BE2C (cell line): ENCODE measurements around the gene DIS3L2.

Experiments used
- DNase-seq: peaks from one replicate; pipeline ENCODE4 v3.0.0-alpha.2; 2020
- H3K27me3 ChIP-seq: fragments of 250-450 bp; sonication (Bioruptor Pico); 2 replicates; pipeline ENCODE4 v1.5.1; 2020; ENCODE audit warnings: mild to moderate bottlenecking
- H3K36me3 ChIP-seq: fragments of 250-450 bp; sonication (Bioruptor Pico); 2 replicates; pipeline ENCODE4 v1.5.1; 2020; ENCODE audit warnings: mild to moderate bottlenecking
- H3K4me1 ChIP-seq: fragments of 250-450 bp; sonication (Bioruptor Pico); 2 replicates; pipeline ENCODE4 v1.5.1; 2020
- H3K4me3 ChIP-seq: 2 replicates; pipeline ENCODE4 v1.5.1; 2011; ENCODE audit warnings: low read depth, low read length
- H3K9me3 ChIP-seq: fragments of 250-450 bp; sonication (Bioruptor Pico); 2 replicates; pipeline ENCODE4 v1.5.1; 2020
- TF ChIP-seq, protein P1 (sequence below): IDR thresholded peaks from 2 replicates; pipeline ENCODE4 v1.5.1; 2012; ENCODE audit warnings: mild to moderate bottlenecking, low read depth, low read length

The DIS3L2 gene

DNA sequence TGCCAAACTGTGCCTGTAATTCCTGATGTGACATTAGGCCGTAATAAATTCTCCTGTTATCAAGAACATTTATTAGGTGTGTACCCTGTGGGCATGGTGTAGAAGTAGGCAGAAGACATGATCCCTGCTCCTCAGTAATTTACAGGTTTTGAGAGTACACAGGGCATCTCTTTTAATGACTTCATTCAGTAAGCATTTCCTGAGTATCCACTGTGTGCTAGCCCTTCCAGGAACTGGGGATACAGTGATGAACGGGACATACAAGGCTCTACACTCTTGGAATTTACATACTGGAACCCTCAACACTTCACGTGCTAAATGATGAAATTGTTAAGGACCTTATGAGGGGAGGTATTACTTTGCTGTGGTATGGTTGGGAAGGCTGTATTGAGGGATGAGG lies 30.2 kb downstream of the DIS3L2 start:
- no peaks in the 10 kb centered on the region for H3K9me3 ChIP-seq
- H3K4me3 ChIP-seq, result no peak overlapping the region
- H3K36me3 ChIP-seq, result no peaks in the 10 kb centered on the region
- no peaks in the 10 kb centered on the region for H3K27me3 ChIP-seq
- DNase-seq, result no peak
- peaks cover 9% of the 10 kb centered on the region for H3K4me1 ChIP-seq
- TF ChIP-seq, protein P1, sequence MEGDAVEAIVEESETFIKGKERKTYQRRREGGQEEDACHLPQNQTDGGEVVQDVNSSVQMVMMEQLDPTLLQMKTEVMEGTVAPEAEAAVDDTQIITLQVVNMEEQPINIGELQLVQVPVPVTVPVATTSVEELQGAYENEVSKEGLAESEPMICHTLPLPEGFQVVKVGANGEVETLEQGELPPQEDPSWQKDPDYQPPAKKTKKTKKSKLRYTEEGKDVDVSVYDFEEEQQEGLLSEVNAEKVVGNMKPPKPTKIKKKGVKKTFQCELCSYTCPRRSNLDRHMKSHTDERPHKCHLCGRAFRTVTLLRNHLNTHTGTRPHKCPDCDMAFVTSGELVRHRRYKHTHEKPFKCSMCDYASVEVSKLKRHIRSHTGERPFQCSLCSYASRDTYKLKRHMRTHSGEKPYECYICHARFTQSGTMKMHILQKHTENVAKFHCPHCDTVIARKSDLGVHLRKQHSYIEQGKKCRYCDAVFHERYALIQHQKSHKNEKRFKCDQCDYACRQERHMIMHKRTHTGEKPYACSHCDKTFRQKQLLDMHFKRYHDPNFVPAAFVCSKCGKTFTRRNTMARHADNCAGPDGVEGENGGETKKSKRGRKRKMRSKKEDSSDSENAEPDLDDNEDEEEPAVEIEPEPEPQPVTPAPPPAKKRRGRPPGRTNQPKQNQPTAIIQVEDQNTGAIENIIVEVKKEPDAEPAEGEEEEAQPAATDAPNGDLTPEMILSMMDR, result no peak

DNA sequence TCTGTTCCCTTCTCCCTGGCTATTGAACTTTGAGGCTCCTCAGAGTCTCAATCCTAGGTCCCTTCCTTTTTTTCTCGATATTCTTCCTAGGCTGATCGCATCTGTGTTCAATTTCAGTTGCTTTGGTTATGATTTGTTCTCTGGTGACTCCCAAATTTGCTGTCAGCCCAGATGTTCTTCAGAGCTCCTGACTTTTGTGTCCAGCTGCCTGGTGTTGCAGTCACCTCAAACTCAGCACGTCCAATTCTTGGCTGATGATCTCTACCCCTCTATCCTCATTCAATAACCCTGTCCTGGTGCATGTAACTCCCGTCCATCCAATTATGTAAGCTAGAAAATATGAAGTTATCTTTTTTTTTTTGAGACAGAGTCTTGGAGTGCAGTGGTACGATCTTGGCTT lies 31.4 kb downstream of the DIS3L2 start:
- no peak for DNase-seq
- TF ChIP-seq, protein P1, result no peak
- Histone ChIP-seq H3K4me1 (no peaks in the 10 kb centered on the region; the same call in 1 of the 2 replicates), H3K9me3 (no peaks in the 10 kb centered on the region), H3K36me3 (no peaks in the 10 kb centered on the region), H3K4me3 (no peak overlapping the region), H3K27me3 (no peaks in the 10 kb centered on the region)

DNA sequence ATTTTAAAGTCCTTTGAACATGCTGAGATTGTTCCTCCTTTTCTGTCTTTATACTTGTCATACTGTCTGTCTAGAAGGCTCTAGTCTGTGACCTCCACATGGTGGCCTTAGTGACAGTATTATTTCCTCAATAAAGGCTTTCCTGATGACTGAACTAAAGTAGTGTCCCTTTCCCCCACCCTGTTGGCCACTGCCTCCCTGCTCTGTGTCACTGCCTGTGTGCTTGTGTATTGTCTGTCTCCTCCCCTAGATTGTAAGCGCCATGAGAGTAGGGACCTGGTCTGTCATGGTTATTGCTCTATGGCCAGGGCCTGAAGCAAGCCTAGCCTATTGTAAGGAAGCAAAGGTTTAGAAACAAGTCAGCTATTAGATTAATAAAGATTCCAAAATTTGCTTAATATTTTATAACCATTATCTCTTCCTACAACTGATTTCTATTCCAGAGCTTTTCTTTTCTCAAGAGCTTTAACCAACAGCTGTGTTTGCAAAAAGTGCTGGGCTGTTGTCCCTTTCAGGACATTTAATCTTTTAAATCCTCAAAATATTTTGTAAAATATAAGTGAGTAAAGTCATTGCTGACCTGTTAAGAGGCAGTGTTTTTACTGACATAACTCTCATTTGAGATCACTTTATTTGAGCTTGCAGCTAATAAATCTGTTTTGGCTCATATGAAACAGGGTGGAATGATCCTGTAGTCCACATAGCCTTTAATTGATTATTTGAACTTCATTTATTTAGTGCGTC lies 35.5 kb downstream of the DIS3L2 start:
- H3K27me3 ChIP-seq, result no peaks in the 10 kb centered on the region
- no peaks in the 10 kb centered on the region for H3K4me1 ChIP-seq
- no peaks in the 10 kb centered on the region for H3K9me3 ChIP-seq
- H3K36me3 ChIP-seq, result no peaks in the 10 kb centered on the region
- DNase-seq, result no peak
- TF ChIP-seq, protein P1, result no peak
- H3K4me3 ChIP-seq, result no peak overlapping the region

DNA sequence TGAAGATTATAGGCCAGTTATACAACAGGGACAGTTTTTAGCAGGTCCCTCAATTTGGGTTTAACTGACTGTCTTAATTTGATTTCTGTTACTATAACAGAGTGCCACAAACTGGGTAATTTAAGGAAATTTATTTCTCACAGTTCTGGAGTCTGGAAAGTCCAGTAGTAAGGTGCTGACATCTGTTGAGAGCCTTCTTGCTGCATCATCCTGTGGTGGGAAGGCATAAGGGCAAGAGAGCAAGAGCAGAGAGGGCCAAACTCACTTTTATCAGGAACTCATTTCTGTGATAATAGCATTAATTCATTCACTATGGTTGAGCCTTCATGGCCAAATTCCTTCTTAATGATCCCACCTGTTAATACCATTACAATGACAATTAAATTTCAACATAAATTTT lies 36.5 kb downstream of the DIS3L2 start:
- H3K4me1 ChIP-seq, result no peaks in the 10 kb centered on the region
- TF ChIP-seq, protein P1, result no peak
- no peaks in the 10 kb centered on the region for H3K9me3 ChIP-seq
- no peak overlapping the region for H3K4me3 ChIP-seq
- H3K27me3 ChIP-seq, result no peaks in the 10 kb centered on the region
- H3K36me3 ChIP-seq, result no peaks in the 10 kb centered on the region
- DNase-seq, result no peak

DNA sequence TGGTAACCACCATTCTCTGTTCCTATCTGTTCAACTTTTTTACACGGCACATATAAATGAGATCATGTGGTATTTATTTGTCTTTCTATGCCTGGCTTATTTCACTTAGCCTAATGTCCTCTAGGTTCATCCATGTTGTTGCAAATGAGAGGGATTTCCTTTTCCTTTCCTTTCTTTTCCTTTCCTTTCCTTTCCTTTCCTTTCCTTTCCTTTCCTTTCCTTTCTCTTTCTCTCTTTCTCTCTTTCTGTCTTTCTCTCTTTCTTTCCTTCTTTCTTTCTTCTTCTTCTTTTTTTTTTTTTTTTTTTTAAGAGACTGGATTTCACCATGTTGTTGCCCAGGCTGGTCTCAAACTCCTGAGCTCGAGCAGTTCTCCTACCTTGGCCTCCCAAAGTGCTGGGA lies 38.9 kb downstream of the DIS3L2 start:
- DNase-seq, result no peak
- no peaks in the 10 kb centered on the region for H3K9me3 ChIP-seq
- H3K36me3 ChIP-seq, result no peaks in the 10 kb centered on the region
- no peaks in the 10 kb centered on the region for H3K27me3 ChIP-seq
- TF ChIP-seq, protein P1, result no peak
- no peak overlapping the region for H3K4me3 ChIP-seq
- H3K4me1 ChIP-seq, result no peaks in the 10 kb centered on the region

DNA sequence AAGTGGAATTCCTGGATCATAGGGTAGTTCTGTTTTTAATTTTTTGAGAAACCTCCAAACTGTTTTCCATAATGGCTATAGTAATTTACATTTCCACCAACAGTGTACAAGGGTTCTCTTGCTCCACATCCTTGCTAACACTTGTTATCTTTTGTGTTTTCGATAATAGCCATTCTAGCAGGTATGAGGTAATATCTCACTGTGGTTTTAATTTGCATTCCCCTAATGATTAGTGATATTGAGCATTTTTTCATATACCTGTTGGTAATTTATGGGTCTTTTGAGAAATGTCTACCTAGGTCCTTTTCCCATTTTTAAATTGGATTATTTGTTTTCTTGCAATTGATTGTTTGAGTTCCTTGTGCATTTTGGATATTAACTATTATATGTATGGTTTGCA lies 39.6 kb downstream of the DIS3L2 start:
- H3K27me3 ChIP-seq, result no peaks in the 10 kb centered on the region
- H3K36me3 ChIP-seq, result no peaks in the 10 kb centered on the region
- DNase-seq, result no peak
- H3K9me3 ChIP-seq, result no peaks in the 10 kb centered on the region
- peaks cover under 1% of the 10 kb centered on the region; the same call in 1 of the 2 replicates for H3K4me1 ChIP-seq
- TF ChIP-seq, protein P1, result no peak
- H3K4me3 ChIP-seq, result no peak overlapping the region
